GM13977 (cell line): ENCODE data around the gene SERTM2.

Experiments used
- DNase-seq: peaks from one replicate; pipeline ENCODE4 v3.0.0; 2012; ENCODE audit warnings: low spot score
- in situ Hi-C: fragments of 300-500 bp; cut with MboI; formaldehyde crosslinking; loops from one replicate; pipeline ENCODE4 v1.12.0; 2022; ENCODE audit warnings: low sequenced_read_pairs, low pct_unique_long_range_greater_than_20kb, mixed read lengths, inconsistent platforms; ENCODE audit not compliant: unreplicated experiment
- TF ChIP-seq, protein P1 (sequence below): IDR thresholded peaks from 2 replicates; pipeline ENCODE4 v1.5.1; 2012; ENCODE audit warnings: mild to moderate bottlenecking, control low read depth; ENCODE audit not compliant: insufficient read depth; ENCODE audit errors: extremely low read depth, missing control alignments

SERTM2 gene

DNA sequence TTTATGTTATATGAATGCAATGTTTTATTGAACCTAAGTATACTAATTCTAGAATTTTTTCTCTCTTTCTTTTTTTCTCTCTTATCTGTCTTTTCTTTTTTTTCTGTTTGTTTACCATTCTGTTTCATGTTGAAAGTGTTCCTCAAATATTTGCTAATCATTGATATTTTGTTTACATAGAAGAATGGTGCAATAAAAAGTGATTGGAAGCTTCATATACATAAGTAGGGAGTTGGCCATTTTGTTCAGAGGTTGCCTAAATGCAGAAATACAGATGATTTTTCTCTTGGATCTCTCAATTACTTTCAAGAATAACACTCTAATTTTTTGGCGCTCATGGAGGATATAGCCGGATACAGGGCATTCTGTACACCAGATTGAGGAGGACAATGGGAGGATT is 5.7 kb upstream of the SERTM2 start:
- TF ChIP-seq, protein P1, sequence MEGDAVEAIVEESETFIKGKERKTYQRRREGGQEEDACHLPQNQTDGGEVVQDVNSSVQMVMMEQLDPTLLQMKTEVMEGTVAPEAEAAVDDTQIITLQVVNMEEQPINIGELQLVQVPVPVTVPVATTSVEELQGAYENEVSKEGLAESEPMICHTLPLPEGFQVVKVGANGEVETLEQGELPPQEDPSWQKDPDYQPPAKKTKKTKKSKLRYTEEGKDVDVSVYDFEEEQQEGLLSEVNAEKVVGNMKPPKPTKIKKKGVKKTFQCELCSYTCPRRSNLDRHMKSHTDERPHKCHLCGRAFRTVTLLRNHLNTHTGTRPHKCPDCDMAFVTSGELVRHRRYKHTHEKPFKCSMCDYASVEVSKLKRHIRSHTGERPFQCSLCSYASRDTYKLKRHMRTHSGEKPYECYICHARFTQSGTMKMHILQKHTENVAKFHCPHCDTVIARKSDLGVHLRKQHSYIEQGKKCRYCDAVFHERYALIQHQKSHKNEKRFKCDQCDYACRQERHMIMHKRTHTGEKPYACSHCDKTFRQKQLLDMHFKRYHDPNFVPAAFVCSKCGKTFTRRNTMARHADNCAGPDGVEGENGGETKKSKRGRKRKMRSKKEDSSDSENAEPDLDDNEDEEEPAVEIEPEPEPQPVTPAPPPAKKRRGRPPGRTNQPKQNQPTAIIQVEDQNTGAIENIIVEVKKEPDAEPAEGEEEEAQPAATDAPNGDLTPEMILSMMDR: no peak
- in situ Hi-C loops: no loop called here
- no peak for DNase-seq

DNA sequence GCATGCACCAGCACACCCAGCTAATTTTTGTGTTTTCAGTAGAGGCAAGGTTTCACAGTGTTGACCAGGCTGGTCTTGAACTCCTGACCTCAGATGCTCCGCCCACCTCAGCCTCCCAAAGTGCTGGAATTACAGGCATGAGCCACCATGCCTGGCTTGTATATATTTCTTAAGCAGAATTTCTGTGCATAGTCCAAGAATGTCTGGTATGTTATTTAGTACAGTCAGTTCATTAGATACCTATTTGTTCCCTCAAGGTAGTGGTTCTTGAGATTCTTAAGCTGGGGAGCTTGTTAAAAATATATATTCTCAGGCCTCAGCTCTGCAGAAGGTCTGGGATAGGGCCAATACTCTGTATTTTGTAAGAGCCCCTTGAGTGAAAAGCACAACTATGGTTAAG is 4.6 kb upstream of the SERTM2 start:
- in situ Hi-C loops: no loop called here
- TF ChIP-seq, protein P1: no peak
- no peak for DNase-seq

DNA sequence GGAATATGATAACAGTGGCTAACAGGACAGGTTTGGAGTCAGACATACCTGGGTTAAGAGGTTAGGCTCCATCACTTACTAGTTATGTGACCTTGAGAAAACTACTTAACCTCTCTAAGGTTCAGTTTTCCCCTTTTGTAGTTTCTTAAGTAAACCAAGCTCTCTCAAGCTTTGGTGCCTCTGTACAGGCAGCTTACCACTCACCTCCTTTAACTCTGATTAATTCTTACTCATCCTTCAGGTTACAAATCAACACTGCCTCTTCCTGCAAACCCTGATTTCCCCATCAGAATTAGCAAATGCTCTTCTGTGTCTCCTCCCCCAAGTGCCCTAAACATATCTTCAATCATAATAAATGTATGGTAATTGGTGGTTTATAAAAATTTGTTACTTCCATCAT is 3.5 kb upstream of the SERTM2 start:
- no peak for DNase-seq
- TF ChIP-seq, protein P1: no peak
- in situ Hi-C loops: no loop called here

DNA sequence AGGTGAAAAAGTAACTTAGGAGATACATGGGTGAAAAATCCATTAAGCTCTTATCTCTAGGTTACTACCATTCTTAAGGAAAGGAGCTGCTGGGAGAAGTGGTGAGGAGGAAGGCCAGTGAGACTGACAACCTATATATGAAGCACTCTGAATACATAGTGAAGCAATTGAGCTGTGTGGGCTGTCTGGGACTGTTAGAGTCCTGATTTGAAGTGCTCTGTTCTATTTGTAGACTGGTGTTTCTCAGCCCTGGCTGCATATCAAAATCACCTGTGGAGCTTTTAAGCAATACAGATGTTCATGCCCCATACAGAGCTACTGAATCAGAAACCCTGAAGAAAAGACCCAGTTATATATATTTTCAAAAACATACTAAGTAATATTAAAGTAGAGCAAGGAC is 3.9 kb downstream of the SERTM2 start:
- in situ Hi-C loops: no loop called here

DNA sequence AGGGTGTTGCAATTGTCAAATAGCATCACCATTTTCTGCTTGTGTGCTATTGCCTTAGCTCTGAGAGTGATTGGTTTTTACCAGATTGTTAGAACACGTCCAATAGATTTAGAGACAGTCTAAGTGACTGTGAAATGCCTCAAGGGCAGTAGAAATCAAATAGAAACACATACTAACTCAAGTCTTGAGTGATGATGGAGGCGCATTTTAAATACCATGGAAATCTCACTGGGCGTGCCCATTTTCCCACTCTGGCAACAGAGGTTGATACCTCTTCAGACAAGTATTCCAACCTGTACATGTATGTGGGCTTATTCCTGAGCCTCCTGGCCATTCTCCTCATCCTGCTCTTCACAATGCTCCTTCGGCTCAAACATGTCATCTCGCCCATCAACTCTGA is 7.2 kb downstream of the SERTM2 start:
- TF ChIP-seq, protein P1: no peak
- no peak for DNase-seq
- in situ Hi-C loops: no loop called here

More for the DNA sequence above, 3.9 kb downstream of the SERTM2 start:
- DNase-seq: no peak
- TF ChIP-seq, protein P1: no peak

DNA sequence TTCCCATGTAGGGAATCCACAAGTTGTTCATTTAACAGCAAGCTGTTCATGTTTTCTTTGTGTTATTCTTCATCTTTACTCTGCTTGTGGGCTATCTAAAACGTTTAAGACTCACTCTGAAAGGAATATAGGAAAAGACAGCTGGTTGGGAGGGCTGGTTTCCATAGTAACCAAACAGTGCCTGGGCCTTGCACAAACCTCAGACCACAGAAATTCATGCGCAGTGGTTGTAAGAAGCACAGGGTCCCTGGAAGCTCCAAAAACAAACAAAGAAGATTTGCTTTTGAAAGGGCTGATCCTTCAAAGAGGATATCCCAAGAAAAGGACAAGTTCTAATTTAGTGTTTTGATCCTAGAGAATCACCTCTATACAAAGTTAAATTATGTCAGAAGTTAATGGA is 7.8 kb downstream of the SERTM2 start:
- TF ChIP-seq, protein P1: no peak
- in situ Hi-C loops: no loop called here
- DNase-seq: no peak

DNA sequence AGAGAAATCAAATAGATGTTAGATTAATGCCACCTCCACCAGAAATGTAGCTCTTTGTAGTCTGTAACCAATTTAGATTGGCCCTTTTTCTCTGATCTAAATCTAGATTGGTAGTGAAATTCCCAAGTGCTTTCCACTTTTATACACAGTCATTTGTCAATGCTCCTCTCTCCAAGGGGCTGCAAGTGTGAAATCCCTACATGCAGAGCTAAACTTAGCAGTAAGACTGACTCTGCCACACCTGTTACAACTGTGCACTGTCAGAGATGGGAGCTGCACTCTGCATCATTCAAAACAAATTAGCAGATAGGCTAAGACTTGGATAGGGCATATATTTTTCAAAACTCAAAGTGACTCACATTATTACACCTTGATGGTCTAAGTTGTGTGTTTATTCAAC is 9.1 kb downstream of the SERTM2 start:
- no peak for DNase-seq
- in situ Hi-C loops: no loop called here
- TF ChIP-seq, protein P1: no peak
